ENCODE results near the gene LGALS12.
A peak's percentile ranks its signal among the peaks of the same experiment; 100 is the strongest.

The LGALS12 gene

DNA sequence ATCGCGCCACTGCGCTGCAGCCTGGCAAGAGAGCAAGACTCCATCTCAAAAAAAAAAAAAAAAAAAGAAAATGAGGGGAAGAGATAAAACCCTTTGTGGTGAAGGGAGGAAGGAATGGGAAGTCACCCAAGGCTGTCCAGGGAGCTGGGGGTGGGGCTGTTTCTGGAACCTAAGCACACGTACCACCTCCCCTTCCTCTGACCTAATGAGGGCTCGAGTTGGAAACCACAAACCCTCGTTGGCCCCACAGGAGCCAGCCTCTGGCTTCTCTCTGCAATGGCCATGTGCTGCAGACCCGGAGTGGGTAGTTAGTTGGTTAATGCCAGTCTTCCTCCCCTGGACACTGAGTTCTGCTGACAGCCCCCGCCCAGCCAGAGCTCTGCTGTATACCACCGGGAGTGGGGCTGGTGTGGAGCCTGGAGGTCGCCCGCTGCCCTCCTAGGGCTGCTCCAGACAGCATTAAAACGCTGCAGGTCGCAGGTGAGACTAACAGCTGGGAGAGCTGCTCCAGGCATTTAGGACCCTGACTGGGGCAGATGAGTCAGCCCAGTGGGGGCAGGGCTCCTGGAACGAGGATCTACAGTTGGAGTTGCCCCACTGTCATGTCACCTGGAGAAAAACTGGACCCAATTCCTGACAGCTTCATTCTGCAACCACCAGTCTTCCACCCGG, at the start of gene LGALS12:
Gene LGALS12 (plus strand): TSS at position 228 of the 672 bp plus-strand sequence. CDS start 375 bp downstream, at position 603.
- DNase-seq (ENCODE audit: low read depth in 1 of 2, low spot score in 1 of 2), result no peak

- DNase-seq (ENCODE audit: low read depth in 1 of 2, low spot score in 1 of 2), result no peak
These were observed 46.3 kb upstream of the LGALS12 start for GRCh38 chr11:63459586-63459985.

GRCh38 chr11:63462137-63462536, 43.7 kb upstream of the LGALS12 start:
- DNase-seq (ENCODE audit: low read depth in 1 of 2, low spot score in 1 of 2), result no peak

DNA sequence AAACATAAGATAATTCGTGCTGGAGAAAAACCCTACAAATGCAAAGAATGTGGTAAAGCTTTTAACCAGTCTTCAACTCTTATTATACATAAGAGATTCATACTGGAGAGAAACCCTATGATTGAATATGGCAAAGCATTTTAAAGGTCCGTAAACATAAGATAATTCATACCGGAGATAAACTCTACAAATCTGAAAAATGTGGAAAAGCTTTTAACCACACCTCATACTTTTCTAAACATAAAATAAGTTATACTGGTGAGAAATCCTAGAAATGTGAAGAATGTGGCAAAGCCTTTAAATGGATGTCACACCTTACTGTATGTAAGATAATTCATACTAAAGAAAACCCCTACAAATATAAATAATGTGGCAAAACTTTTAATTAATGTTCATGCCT, 35.6 kb upstream of the LGALS12 start:
- no peak for DNase-seq (ENCODE audit: low read depth in 1 of 2, low spot score in 1 of 2)

DNA sequence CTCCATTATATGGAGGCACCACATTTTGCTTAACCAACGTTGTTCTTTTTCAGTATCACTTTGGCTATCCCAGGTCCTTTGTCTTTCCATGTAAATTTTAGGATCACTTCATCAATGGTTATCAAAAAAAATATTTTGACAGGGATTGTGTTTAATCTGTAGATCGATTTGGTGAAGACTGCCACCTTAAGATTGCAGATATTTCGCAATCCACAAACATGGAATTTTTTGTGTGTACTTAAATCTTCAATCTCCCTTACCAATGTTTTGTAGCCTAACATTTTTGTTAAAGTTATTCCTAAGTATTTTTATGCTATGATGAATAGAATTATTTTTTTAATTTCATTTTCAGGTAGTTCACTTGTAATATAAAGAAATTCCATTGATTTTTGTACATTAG, 33.5 kb upstream of the LGALS12 start:
- DNase-seq (ENCODE audit: low read depth in 1 of 2, low spot score in 1 of 2), result no peak

- DNase-seq (ENCODE audit: low read depth in 1 of 2, low spot score in 1 of 2), result no peak
These were observed 29.3 kb upstream of the LGALS12 start for GRCh38 chr11:63476618-63477017.

DNA sequence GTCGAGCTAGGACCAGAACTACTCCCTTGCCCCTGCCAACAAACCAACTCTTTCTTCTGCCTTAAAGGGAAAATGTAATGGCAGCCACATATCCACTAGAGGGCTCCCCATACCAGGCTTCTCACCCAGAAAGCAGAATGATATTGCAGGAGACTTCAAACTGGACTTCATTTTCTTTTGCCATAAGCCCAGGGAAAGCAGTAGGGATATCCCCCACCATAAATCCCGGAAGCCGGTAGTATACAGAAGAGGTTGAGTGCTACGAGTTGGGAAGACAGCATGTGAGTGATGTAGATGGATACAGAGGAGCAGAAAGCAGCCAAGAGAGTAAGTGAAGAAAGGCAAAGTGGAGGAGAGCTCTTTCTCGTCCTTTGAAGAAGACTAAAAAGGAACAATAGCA, 27.0 kb upstream of the LGALS12 start:
- DNase-seq (ENCODE audit: low read depth in 1 of 2, low spot score in 1 of 2), result peak in 1 of 2 donors; percentile 6

DNA sequence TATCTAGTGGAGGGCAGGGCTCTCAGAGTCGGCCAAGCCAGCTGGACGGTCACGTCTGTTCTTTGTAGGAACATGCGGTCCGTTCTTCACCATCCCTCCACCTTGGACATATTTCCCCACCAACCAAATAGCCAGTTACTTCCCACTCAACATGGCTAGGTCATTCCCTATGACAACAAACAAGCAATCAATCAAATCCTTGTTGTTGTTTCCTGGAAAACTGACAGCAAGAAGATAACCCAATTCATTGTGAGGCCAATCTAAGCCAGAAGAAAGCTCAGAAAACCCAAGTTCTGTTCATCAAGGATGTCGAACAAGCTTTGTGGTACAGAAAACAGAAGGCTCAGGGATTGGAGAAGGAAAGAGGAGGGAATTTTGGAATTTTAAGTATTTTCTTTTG, 25.8 kb upstream of the LGALS12 start:
- no peak for DNase-seq (ENCODE audit: low read depth in 1 of 2, low spot score in 1 of 2)

GRCh38 chr11:63485777-63486176, 20.1 kb upstream of the LGALS12 start:
- no peak for DNase-seq (ENCODE audit: low read depth in 1 of 2, low spot score in 1 of 2)

- DNase-seq (ENCODE audit: low read depth in 1 of 2, low spot score in 1 of 2), result no peak
These were observed 17.1 kb upstream of the LGALS12 start for GRCh38 chr11:63488789-63489188.

GRCh38 chr11:63489879-63490278, 16.0 kb upstream of the LGALS12 start:
- DNase-seq (ENCODE audit: low read depth in 1 of 2, low spot score in 1 of 2), result no peak

GRCh38 chr11:63490551-63491239, 15.2 kb upstream of the LGALS12 start, which contains the start of gene PLAAT5:
PLAAT5 (minus strand) TSS chr11:63491167; CDS start chr11:63491034, 133 bp downstream.
- DNase-seq (ENCODE audit: low read depth in 1 of 2, low spot score in 1 of 2), result no peak

GRCh38 chr11:63491240-63491587, 14.7 kb upstream of the LGALS12 start:
- DNase-seq (ENCODE audit: low read depth in 1 of 2, low spot score in 1 of 2), result no peak

DNA sequence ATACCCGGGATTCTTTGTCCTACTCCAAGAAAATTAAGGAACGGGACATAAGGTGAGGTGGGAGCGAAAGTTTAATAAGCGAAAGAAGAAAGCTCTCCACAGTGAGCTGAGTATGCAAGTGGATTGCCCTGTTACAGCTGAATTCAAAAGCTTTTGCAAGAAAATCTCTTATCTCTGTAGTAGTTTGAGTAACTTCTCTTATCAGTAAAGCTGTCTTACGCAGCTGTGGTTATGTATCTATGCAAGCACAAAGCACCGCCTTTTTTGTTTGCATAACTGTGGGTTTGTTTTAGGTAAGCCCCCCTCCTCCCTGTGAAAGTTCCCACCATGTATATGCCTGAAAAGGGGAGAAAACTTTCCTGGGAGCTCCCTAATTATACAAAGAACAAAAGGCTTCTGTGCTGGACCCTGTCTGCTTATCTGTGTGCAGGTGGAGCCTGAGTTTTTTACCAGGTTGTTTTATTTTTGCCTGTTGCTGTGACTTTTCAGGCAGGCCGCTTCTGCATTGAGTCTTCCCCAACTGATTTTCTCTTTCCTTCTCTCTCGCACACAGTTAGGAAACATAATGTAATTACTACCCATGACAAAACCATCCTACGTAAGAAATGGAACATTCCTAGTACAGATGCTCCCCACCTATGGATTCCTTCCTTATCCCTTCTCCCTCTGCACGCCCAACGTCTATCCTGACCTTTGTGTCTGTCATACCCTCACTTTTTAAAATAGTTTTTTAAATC, 14.1 kb upstream of the LGALS12 start:
- DNase-seq (ENCODE audit: low read depth in 1 of 2, low spot score in 1 of 2), result no peak

DNA sequence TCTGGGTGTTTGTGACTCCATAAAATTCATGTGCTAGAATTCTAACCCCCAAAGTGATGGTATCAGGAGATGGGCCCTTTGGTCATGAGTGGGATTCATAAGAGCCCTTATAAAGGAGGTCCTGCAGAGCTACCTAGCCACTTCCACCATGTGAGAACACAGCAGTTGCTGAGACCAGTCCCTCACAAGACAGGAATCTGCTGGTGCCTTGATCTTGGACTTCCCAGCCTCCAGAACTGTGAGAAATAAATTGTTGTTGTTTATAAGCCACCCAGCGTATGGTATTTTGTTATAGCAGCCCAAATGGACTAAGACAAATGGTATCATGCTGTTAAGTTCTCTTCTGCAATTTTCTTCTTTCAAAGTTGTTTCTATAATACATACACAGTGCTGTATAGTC, 13.4 kb upstream of the LGALS12 start:
- DNase-seq (ENCODE audit: low read depth in 1 of 2, low spot score in 1 of 2), result no peak

GRCh38 chr11:63493127-63493526, 12.8 kb upstream of the LGALS12 start:
- no peak for DNase-seq (ENCODE audit: low read depth in 1 of 2, low spot score in 1 of 2)

DNA sequence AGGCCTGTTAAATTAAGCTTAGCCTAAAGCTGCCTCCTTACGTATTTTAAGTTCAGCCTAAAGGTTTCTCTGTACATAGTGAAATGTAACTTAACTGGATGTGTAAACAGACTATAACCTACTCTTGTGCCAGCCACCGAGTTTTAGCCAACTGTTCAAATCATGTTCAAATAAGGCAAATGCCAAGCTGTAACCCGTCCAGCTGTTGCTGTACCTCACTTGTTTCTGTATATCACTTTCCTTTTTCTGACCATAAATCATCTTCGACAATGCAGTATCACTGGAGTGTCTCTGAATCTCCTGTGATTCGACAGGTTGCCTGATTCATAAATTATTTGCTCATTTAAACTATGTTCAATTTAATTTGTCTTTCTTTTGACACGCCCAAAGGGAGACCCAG, 10.9 kb upstream of the LGALS12 start:
- DNase-seq (ENCODE audit: low read depth in 1 of 2, low spot score in 1 of 2), result no peak

DNA sequence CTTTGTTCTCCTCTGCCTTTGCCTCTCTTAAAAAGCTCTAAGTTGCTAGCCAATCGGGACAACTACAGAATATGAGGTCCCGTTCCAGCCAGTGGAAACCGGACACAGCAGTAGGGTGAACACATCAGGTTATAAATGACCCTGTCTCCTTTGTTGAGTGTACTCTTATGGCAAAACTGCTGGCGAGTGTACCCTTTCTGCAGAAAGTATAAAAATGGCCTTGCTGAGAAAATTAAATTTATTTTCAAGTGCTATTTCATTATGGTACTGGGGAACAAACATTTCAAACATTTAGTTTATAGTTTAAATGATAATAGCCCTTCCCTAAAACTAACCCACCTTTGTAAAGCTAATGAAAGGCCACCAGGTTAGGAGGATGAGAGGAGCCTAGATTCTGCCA, 6.0 kb upstream of the LGALS12 start:
- no peak for DNase-seq (ENCODE audit: low read depth in 1 of 2, low spot score in 1 of 2)

GRCh38 chr11:63501236-63501635, 4.6 kb upstream of the LGALS12 start:
- DNase-seq (ENCODE audit: low read depth in 1 of 2, low spot score in 1 of 2), result no peak

- DNase-seq (ENCODE audit: low read depth in 1 of 2, low spot score in 1 of 2), result no peak
These were observed 3.5 kb upstream of the LGALS12 start for GRCh38 chr11:63502252-63502820.

DNA sequence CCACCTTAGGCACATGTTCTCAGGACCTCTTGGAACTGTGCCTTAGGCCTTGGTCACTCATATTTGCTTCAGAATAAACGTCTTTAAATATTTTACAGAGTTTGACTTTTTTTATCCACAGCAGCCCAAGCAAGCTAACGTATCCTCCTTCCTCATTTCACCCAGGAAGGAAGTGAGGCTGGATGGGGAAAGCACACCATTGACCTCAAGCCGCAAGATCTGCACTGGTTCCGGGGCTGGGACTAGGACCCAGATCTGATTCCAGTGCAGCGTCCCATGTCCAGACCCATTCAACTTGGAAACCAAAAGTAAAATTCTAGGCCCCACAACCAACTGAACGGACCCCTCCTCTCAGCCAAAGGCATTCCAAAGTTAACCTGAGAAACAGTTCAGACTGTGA, 2.4 kb upstream of the LGALS12 start:
- no peak for DNase-seq (ENCODE audit: low read depth in 1 of 2, low spot score in 1 of 2)

DNA sequence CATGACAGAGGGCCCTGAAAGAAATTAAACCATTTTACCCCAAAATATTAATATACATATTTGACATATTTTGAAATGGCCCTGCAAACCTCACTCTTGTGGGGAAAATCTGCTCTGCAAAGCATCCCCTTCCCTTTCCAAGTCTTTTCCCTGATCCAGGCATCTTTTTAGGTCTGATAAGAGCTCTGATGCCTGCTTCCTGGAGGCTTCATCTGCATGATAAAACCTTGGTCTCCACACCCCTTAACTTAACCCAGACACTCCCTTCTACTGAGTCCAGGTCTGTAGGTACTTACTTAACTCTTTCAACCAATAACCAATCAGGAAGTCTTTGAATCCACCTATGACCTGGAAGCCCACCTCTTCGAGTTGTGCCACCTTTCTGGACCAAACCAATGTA, 1.8 kb upstream of the LGALS12 start:
- no peak for DNase-seq (ENCODE audit: low read depth in 1 of 2, low spot score in 1 of 2)

All from activated T-helper 1 cell treated with anti-CD3 and anti-CD28 coated beads, Interleukin-2, amount 50 U/mL, for 16 hours (primary cell).